ENCODE measurements around the gene HHIPL1.

- TF ChIP-seq POLR2A (IDR thresholded peaks at IDR 0.05; ENCODE audit: low read length) (no peak), GATA1 (IDR thresholded peaks at IDR 0.05; ENCODE audit: low read depth, low read length) (no peak)
These were observed 63.5 kb downstream of the HHIPL1 start for GRCh38 chr14:99708449-99708848.

All from erythroblast (primary cell).